Testis (tissue), 3 donors: ENCODE results near the gene TAX1BP1. TPM values are rescaled to one million over a fixed set of nuclear protein-coding genes. Genes with fewer than 3 reads are reported as not detected.
A peak's percentile ranks its signal among the peaks of the same experiment; 100 is the strongest.

Experiments
- DNase-seq: peaks from one replicate; pipeline ENCODE4 v3.0.0-alpha.2; 2019
- H3K27ac ChIP-seq, 2 donors: fragments of 200-600 bp; sonication (generic); one replicate each; pipeline ENCODE4 v1.5.1; 2019
- H3K27me3 ChIP-seq: fragments of 200-600 bp; sonication (generic); one replicate; pipeline ENCODE4 v1.5.1; 2019
- H3K36me3 ChIP-seq: fragments of 200-600 bp; sonication (generic); one replicate; pipeline ENCODE4 v1.5.1; 2017; ENCODE audit warnings: low read depth; ENCODE audit errors: missing control alignments
- H3K4me1 ChIP-seq: fragments of 200-600 bp; sonication (generic); one replicate; pipeline ENCODE4 v1.5.1; 2019
- H3K4me3 ChIP-seq, 2 donors: fragments of 200-600 bp; sonication (generic); one replicate each; pipeline ENCODE4 v1.5.1; 2017 to 2019
- H3K9me3 ChIP-seq: fragments of 200-600 bp; sonication (generic); one replicate; pipeline ENCODE4 v1.5.1; 2017
- POLR2A ChIP-seq: fragments of 450-650 bp; IDR thresholded peaks from one replicate; pipeline ENCODE4 v1.6.1; 2017; ENCODE audit warnings: antibody characterized with exemption, mild to moderate bottlenecking, moderate library complexity
- WGBS, 2 donors: methylation state at CpG; one replicate each; pipeline ENCODE4 v1.1.5; 2018; 5-methylcytosine and 5-hydroxymethylcytosine counted together
- intact Hi-C: fragments of 100-400 bp; cut with DNase I; formaldehyde crosslinking; loops from one replicate; pipeline ENCODE4 v1.15.1; 2023; ENCODE audit warnings: low total_unique reads
- polyA plus RNA-seq: library from polyadenylated mRNA; stranded (reverse); fragments of 350-450 nt; fragmentation: Illumina TruSeq; extraction: RNeasy Lipid Tissue Mini Kit (QIAGEN cat#74804); gene quantifications from one replicate; pipeline ENCODE4 v1.2.3, GENCODE V29; 2014; ENCODE audit warnings: low read depth, low replicate concordance; ENCODE audit not compliant: insufficient read depth
- total RNA-seq, 2 donors: library from RNA; depleted of rRNA; stranded (reverse); fragments of >200 nt; gene quantifications; one replicate each; pipeline ENCODE4 v1.2.3, GENCODE V29; 2016
- TF ChIP-seq, protein P1 (sequence below), 3 experiments: fragments of 450-650 bp in 2 of 3; fragments of 200-600 bp in 1 of 3; sonication (generic) in 1 of 3; IDR thresholded peaks; one replicate each; pipeline ENCODE4 v1.5.1; 2016 to 2019; ENCODE audit warnings: antibody characterized with exemption in 3 of 3, mild to moderate bottlenecking in 2 of 3, moderate library complexity in 1 of 3

TAX1BP1 gene
- total and polyA plus RNA-seq, 3 donors from 2014 or later = 36.8 to 155 (median 154) TPM

GRCh38 chr7:27872356-27873275 is 132.7 kb downstream of the TAX1BP1 start:
- no peak for DNase-seq
- H3K4me3 ChIP-seq = no peak overlapping the region
- intact Hi-C loops = no loop called here
- 50 to 66% methylated on average over 17 of the region's 17 CpGs for WGBS, 2 donors
- peaks cover 39% of the 10 kb centered on the region for H3K4me1 ChIP-seq
- H3K27ac ChIP-seq = no peak overlapping the region
- TF ChIP-seq POLR2A = no peak
- TF ChIP-seq, protein P1, sequence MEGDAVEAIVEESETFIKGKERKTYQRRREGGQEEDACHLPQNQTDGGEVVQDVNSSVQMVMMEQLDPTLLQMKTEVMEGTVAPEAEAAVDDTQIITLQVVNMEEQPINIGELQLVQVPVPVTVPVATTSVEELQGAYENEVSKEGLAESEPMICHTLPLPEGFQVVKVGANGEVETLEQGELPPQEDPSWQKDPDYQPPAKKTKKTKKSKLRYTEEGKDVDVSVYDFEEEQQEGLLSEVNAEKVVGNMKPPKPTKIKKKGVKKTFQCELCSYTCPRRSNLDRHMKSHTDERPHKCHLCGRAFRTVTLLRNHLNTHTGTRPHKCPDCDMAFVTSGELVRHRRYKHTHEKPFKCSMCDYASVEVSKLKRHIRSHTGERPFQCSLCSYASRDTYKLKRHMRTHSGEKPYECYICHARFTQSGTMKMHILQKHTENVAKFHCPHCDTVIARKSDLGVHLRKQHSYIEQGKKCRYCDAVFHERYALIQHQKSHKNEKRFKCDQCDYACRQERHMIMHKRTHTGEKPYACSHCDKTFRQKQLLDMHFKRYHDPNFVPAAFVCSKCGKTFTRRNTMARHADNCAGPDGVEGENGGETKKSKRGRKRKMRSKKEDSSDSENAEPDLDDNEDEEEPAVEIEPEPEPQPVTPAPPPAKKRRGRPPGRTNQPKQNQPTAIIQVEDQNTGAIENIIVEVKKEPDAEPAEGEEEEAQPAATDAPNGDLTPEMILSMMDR (IDR thresholded peaks at IDR 0.05) = no peak
- no peaks in the 10 kb centered on the region for H3K36me3 ChIP-seq
- H3K27me3 ChIP-seq = no peaks in the 10 kb centered on the region
- H3K9me3 ChIP-seq = no peaks in the 10 kb centered on the region

- H3K4me1 ChIP-seq = peaks cover 39% of the 10 kb centered on the region
- no peaks in the 10 kb centered on the region for H3K36me3 ChIP-seq
- H3K9me3 ChIP-seq = no peaks in the 10 kb centered on the region
- peak; percentile 88 for DNase-seq
- WGBS, 2 donors = 61 to 62% methylated on average over 13 of the region's 13 CpGs
- TF ChIP-seq POLR2A = no peak
- TF ChIP-seq, protein P1 (IDR thresholded peaks at IDR 0.05) = no peak
- no peak overlapping the region for H3K4me3 ChIP-seq
- intact Hi-C loops = no loop called here
- peak overlapping the region; percentile 3 to 8 for H3K27ac ChIP-seq
- no peaks in the 10 kb centered on the region for H3K27me3 ChIP-seq
These were observed 134.3 kb downstream of the TAX1BP1 start for GRCh38 chr7:27873981-27874957.

DNA sequence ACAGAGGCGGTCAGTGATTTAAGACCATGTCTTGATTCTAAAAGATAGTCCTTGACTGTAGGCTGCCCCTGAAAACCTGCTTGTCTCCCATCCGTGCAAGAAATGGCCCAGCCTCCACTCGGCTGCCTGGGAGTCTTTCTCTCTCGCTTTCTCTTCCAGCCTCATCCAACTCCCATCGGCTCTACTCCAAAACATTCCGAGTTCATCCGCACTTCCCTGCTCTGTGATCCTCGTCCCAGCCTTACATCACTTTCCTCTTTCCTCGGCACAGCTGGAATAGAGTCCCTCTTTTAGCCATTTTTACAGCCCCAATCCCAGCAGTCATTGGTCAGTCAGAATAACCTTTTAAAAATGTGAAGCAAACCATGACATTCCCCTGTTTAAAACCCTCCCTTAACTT is 135.1 kb downstream of the TAX1BP1 start:
- DNase-seq = no peak
- Histone ChIP-seq H3K27ac (peak overlapping the region in 1 of 2 donors; percentile 8), H3K4me1 (peaks cover 39% of the 10 kb centered on the region), H3K4me3 (no peak overlapping the region), H3K9me3 (no peaks in the 10 kb centered on the region), H3K27me3 (no peaks in the 10 kb centered on the region), H3K36me3 (no peaks in the 10 kb centered on the region)
- TF ChIP-seq, protein P1 (IDR thresholded peaks at IDR 0.05) = no peak
- TF ChIP-seq POLR2A = no peak
- WGBS, 2 donors = 92% methylated on average over 9 of the region's 9 CpGs
- intact Hi-C loops = no loop called here

DNA sequence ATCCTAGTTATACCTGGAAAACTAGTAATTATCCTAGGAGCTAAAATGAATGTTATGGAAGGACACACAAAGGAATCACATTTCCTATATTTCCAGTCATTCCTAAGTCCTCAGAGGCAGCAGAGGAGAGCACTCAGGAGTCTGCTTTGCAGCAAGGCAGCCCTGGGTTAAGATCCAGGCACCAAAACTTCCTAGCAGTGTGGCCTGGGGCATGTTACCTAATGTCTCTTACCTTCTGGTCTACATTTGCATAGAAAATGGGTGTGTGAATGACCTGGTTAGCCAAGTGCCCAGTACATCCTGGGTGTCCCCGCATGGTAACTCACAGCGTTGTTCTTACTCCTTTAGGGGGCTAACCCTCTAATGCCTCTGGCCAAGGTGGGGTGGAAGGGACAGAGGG is 135.9 kb downstream of the TAX1BP1 start:
- no peak for DNase-seq
- H3K4me3 ChIP-seq = no peak overlapping the region
- no peaks in the 10 kb centered on the region for H3K27me3 ChIP-seq
- no peak for TF ChIP-seq POLR2A
- TF ChIP-seq, protein P1 (IDR thresholded peaks at IDR 0.05) = no peak
- no peaks in the 10 kb centered on the region for H3K36me3 ChIP-seq
- H3K9me3 ChIP-seq = no peaks in the 10 kb centered on the region
- WGBS, 2 donors = 90 to 95% methylated on average over 2 of the region's 2 CpGs
- intact Hi-C loops = no loop called here
- no peak overlapping the region for H3K27ac ChIP-seq
- H3K4me1 ChIP-seq = peaks cover 39% of the 10 kb centered on the region
